ENCODE data around the gene PRSS2. TPM values are rescaled to one million over a fixed set of nuclear protein-coding genes. Genes with fewer than 3 reads are reported as not detected.
A peak's percentile ranks its signal among the peaks of the same experiment; 100 is the strongest.

PRSS2 gene
- total RNA-seq, 1 donor from 2014 or later = not detected

DNA sequence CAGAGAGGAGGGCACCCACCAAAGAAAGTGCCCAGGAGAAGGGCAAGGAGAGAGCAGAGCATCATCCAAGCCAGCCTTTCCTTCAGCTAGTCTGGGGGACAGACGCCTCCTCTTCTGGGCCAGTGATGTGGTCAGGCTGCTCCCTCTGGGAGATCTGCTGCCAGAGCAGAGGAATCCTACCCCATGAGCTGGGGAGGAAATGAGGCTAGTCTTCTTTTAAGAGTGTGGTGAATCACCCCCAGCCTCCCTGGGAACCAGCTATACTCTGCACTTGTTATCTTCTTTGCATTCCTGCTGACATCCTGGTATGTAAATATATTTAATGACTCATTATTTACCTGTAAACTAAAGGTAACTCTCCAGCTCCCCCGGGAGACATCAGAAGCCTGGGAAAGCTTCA, 42.5 kb downstream of the PRSS2 start:
- FAIRE-seq = no peak
- Histone ChIP-seq H3K27me3 (ENCODE audit: control insufficient read depth, insufficient read depth, low read length) (peaks cover 2% of the 10 kb centered on the region), H3K36me3 (ENCODE audit: control insufficient read depth, insufficient read depth, low read length) (no peaks in the 10 kb centered on the region), H3K4me3 (ENCODE audit: low read depth, low read length) (no peak overlapping the region)
- DNase-seq (ENCODE audit: low read depth) = peak; percentile 90
- TF ChIP-seq, protein P1, sequence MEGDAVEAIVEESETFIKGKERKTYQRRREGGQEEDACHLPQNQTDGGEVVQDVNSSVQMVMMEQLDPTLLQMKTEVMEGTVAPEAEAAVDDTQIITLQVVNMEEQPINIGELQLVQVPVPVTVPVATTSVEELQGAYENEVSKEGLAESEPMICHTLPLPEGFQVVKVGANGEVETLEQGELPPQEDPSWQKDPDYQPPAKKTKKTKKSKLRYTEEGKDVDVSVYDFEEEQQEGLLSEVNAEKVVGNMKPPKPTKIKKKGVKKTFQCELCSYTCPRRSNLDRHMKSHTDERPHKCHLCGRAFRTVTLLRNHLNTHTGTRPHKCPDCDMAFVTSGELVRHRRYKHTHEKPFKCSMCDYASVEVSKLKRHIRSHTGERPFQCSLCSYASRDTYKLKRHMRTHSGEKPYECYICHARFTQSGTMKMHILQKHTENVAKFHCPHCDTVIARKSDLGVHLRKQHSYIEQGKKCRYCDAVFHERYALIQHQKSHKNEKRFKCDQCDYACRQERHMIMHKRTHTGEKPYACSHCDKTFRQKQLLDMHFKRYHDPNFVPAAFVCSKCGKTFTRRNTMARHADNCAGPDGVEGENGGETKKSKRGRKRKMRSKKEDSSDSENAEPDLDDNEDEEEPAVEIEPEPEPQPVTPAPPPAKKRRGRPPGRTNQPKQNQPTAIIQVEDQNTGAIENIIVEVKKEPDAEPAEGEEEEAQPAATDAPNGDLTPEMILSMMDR (IDR thresholded peaks at IDR 0.05; ENCODE audit: insufficient read depth, low read length, severe bottlenecking) = no peak

DNA sequence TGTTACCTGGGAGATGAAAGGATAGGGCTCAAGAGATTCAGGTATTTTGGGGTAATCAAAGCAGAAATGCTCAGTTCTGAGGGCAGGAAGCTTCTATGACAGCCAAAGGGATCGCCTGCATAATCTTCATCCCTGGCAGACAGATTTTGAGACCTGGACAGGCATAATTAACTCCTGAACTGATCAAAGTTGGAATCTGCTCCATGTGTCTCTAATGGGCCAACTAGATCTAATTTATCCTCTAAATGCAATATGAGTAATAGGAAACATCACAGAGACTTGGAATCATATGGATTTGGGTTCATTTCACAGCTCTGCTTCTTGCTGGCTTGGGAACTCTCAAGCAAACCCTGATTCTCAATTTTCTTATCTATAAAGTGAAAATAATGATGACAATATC, 42.9 kb downstream of the PRSS2 start:
- DNase-seq (ENCODE audit: low read depth) (no peak), FAIRE-seq (no peak)
- H3K4me3 ChIP-seq (ENCODE audit: low read depth, low read length) = no peak overlapping the region
- H3K27me3 ChIP-seq (ENCODE audit: control insufficient read depth, insufficient read depth, low read length) = peaks cover 2% of the 10 kb centered on the region
- TF ChIP-seq, protein P1 (IDR thresholded peaks at IDR 0.05; ENCODE audit: insufficient read depth, low read length, severe bottlenecking) = no peak
- H3K36me3 ChIP-seq (ENCODE audit: control insufficient read depth, insufficient read depth, low read length) = no peaks in the 10 kb centered on the region

DNA sequence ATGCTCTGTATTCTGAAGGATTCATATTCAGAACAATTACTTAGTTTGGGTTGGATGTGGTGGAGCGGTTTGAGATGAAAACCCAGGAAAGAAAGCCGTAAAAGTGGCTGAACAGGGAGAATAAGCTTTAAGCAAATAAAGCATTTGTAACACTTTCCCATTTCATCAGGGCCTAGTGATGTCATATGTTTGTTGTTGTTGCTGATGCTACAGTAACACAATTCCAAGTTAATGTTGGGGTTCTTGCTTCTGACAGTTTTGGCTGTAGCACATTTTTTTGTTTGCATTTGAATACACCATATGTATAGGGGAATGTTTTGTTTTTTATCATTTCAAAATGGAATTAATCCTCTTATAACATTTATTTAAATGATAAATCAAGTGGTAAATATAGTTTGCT, 43.7 kb downstream of the PRSS2 start:
- FAIRE-seq (no peak), DNase-seq (ENCODE audit: low read depth) (no peak)
- peaks cover 2% of the 10 kb centered on the region for H3K27me3 ChIP-seq (ENCODE audit: control insufficient read depth, insufficient read depth, low read length)
- H3K36me3 ChIP-seq (ENCODE audit: control insufficient read depth, insufficient read depth, low read length) = no peaks in the 10 kb centered on the region
- TF ChIP-seq, protein P1 (IDR thresholded peaks at IDR 0.05; ENCODE audit: insufficient read depth, low read length, severe bottlenecking) = no peak
- no peak overlapping the region for H3K4me3 ChIP-seq (ENCODE audit: low read depth, low read length)

DNA sequence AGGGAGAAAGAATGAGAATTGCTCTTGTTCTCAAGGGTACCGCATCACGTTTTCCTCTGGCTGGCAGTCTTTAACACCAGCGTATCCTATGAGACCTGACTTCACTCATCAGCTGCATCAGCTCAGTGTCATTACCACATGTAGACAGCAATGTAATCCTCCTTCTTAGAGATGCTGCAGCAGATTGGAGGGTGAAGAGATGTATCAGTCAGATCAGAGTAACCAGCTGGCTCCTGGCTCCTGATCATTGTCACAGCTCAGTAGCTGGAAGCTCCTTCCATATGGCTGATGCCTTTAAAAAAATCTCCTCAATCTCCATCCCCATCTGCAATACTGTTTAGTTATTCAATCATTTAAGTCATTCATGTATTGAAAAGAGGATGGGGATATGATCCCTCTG, 44.4 kb downstream of the PRSS2 start:
- peaks cover 2% of the 10 kb centered on the region for H3K27me3 ChIP-seq (ENCODE audit: control insufficient read depth, insufficient read depth, low read length)
- TF ChIP-seq, protein P1 (IDR thresholded peaks at IDR 0.05; ENCODE audit: insufficient read depth, low read length, severe bottlenecking) = no peak
- DNase-seq (ENCODE audit: low read depth) (no peak), FAIRE-seq (no peak)
- no peak overlapping the region for H3K4me3 ChIP-seq (ENCODE audit: low read depth, low read length)
- H3K36me3 ChIP-seq (ENCODE audit: control insufficient read depth, insufficient read depth, low read length) = no peaks in the 10 kb centered on the region

DNA sequence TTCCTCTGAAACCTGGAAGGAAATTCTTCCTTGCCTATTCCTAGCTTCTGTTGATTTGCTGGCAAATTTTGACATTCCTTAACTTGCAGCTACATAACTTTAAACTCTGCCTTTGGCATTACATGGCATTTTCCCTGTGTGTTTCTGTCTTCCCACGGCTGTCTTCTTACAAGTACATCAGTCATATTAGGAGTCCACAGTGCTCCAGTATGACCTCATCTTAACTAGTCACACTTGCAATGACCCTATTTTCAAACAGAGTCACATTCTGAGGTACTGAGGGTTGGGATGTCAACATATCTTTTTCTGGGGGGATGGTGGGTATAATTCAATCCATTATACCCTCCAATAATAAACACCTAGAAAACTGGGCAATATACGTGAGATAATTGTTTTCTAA, 46.7 kb downstream of the PRSS2 start:
- H3K27me3 ChIP-seq (ENCODE audit: control insufficient read depth, insufficient read depth, low read length) = peaks cover 5% of the 10 kb centered on the region
- FAIRE-seq = no peak
- TF ChIP-seq, protein P1 (IDR thresholded peaks at IDR 0.05; ENCODE audit: insufficient read depth, low read length, severe bottlenecking) = no peak
- DNase-seq (ENCODE audit: low read depth) = no peak
- H3K36me3 ChIP-seq (ENCODE audit: control insufficient read depth, insufficient read depth, low read length) = no peaks in the 10 kb centered on the region
- no peak overlapping the region for H3K4me3 ChIP-seq (ENCODE audit: low read depth, low read length)

- Histone ChIP-seq H3K36me3 (ENCODE audit: control insufficient read depth, insufficient read depth, low read length) (no peaks in the 10 kb centered on the region), H3K4me3 (ENCODE audit: low read depth, low read length) (no peak overlapping the region), H3K27me3 (ENCODE audit: control insufficient read depth, insufficient read depth, low read length) (peaks cover 5% of the 10 kb centered on the region)
- DNase-seq (ENCODE audit: low read depth) (no peak), FAIRE-seq (no peak)
- TF ChIP-seq, protein P1 (IDR thresholded peaks at IDR 0.05; ENCODE audit: insufficient read depth, low read length, severe bottlenecking) = no peak
Measured at GRCh38 chr7:142819530-142819929, 48.8 kb downstream of the PRSS2 start.

Data from bronchial epithelial cell (primary cell).